Gastroesophageal sphincter (tissue), 3 donors: ENCODE data around the gene AUTS2.

Experiments
- CTCF ChIP-seq, 4 experiments: fragments of 200-600 bp in 2 of 4; fragments of 450-650 bp in 2 of 4; sonication (generic) in 1 of 4; IDR thresholded peaks; one replicate each; pipeline ENCODE4 v1.5.1; 2017 to 2019; ENCODE audit warnings: antibody characterized with exemption in 4 of 4, mild to moderate bottlenecking in 2 of 4, moderate library complexity in 2 of 4
- EP300 ChIP-seq: sonication (generic); formaldehyde crosslinking; IDR thresholded peaks from one replicate; pipeline ENCODE4 v1.6.1; 2017; ENCODE audit warnings: antibody characterized with exemption, mild to moderate bottlenecking
- POLR2A ChIP-seq, 2 donors: fragments of 450-650 bp; IDR thresholded peaks; one replicate each; pipeline ENCODE4 v1.6.1; 2017; ENCODE audit warnings: antibody characterized with exemption in 2 of 2, mild to moderate bottlenecking in 2 of 2, moderate library complexity in 1 of 2

DNA sequence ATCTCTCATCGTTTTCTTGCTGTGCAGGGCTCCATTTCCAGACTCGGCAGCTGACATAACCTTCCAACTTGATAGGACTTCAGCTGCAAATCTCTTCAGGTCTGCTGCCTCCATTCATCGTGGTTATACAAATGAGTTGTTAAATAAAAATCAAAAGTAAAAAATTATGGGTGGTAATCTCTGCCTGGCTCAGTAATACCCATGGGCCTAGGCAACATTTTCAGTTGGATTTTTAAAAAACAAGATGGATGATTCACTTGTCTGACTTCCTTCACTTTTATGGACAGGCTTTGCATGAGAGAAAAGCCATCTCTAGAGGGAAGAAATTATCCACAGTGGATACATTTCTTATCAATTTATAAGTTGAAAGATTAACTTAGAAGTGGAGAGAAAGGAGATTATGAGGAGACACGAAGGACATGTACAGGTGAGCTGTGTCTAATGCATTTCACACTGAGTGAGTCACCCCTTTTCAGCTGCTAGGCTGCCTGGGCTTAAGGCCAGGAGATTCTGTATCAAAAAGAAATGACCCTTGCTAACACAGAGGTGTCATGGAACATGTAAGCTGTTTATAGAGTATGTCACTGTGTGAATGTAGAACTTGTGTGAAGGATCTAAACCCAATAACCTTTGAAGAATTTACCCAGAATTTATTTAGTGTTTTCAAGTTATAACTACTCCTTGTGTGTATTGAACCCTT is 495.1 kb downstream of the AUTS2 start:
- no peak for TF ChIP-seq CTCF (IDR thresholded peaks at IDR 0.05)
- no peak for TF ChIP-seq POLR2A (IDR thresholded peaks at IDR 0.05)
- no peak for TF ChIP-seq EP300
